ENCODE data around the gene CTBP2.

Gene CTBP2

DNA sequence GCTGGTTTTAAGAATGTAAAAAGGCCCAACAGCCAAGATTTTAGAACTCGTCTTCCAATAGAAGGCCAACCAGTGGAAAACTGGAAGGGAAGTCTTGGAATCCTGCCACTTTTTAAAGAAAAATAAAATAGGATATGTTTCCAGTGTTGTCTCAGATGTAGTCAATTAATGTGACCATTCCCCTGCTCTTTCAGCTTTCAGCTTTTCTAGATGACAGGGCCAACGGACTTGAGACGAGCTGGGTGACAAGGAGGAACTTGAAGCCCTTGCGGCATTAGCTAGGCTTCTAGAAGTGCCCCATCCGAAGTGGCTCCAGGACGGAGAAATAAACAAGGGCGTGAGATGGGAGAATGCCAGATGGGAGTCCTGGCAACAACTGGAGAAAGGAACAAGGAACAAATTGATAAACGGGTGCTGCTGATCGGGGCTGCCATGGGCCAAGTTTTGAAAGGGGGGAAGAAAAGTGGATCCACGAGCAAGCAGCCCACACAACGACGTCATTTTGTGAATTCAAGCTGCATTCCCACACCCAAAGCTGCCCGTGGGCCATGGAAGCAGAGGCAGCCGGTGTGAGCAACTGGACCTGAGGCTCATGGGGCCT, 42.3 kb downstream of the CTBP2 start:
- no peaks in the 10 kb centered on the region for H3K36me3 ChIP-seq (ENCODE audit: control insufficient read depth in 1 of 2, insufficient read depth in 2 of 2, low read length in 2 of 2)
- peaks cover 10 to 53% of the 10 kb centered on the region in 2 donors for H3K4me1 ChIP-seq (ENCODE audit: control insufficient read depth in 1 of 2, insufficient read depth in 2 of 2, low read length in 2 of 2)
- H3K27ac ChIP-seq (ENCODE audit: low read length): peak overlapping the region; percentile 7
- H3K27me3 ChIP-seq (ENCODE audit: low read depth, low read length): no peaks in the 10 kb centered on the region
- H3K4me3 ChIP-seq (ENCODE audit: low read depth in 1 of 2, low read length in 2 of 2): peak overlapping the region in 1 of 2 donors; percentile 9
- H3K9me3 ChIP-seq (ENCODE audit: control insufficient read depth in 1 of 2, low read length in 2 of 2): no peaks in the 10 kb centered on the region

DNA sequence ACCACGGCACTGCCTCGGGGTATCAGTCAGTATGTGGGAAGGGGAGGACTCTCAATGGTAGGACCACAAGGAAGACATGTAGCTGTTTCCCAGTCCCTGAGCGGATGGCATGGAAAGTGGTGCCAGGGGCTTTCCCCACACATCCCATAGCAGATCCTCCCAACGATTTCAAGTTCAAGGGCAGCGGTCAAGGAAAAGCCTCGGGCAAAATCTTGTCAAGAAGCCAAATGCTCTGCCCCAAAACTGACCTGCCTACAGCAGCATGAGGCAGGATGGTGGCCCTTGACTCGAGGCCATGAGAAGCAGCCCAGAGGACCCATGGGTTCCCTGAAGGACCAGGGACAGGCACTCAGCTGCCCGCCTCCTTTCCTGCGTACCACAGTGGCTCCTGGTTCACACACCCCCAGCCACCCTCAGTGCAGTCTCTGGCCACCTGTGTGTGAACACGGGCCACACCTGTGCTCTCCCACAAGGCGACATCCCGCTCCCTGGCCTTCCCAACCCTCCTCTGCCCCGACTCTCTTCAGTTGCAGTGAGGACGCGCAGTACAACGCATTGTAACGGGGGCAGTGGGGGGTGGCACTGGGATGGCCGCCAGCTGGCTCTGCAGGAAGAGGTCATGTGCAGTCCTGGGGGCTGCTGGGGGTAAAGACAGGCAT, 43.6 kb downstream of the CTBP2 start:
- no peak overlapping the region for H3K4me3 ChIP-seq (ENCODE audit: low read depth in 1 of 2, low read length in 2 of 2)
- H3K27me3 ChIP-seq (ENCODE audit: low read depth, low read length): no peaks in the 10 kb centered on the region
- H3K9me3 ChIP-seq (ENCODE audit: control insufficient read depth in 1 of 2, low read length in 2 of 2): no peaks in the 10 kb centered on the region
- H3K4me1 ChIP-seq (ENCODE audit: control insufficient read depth in 1 of 2, insufficient read depth in 2 of 2, low read length in 2 of 2): peaks cover 6 to 51% of the 10 kb centered on the region in 2 donors
- no peak overlapping the region for H3K27ac ChIP-seq (ENCODE audit: low read length)
- no peaks in the 10 kb centered on the region for H3K36me3 ChIP-seq (ENCODE audit: control insufficient read depth in 1 of 2, insufficient read depth in 2 of 2, low read length in 2 of 2)

DNA sequence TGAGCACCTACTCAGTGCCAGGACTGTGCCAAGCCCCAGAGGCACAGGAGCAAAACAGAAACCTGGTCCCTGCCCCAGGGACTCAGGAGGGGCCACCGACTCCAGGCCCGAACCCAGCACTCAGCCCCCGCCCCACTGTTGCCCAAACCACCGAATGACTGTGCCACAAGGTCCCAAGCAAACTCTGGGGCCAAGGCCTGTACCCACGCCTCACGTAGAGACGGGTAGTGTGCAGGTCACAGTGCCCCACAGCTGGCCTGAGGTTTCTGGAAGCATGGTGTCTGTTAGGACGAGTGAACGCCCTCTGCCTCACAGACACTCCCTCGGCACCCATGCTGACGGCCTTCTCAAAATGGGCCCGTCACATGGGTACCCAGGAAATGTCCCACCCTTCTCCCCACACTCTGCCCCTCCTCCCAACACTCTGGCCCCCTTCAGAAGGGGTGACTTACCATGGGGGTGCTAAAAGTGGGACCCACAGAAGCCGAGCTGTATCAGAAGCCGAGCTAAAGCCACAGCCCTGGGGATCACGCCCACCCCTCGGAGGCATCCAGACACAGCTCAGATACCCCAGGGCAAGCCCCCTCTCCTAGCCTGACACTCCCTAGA, 44.2 kb downstream of the CTBP2 start:
- no peak overlapping the region for H3K4me3 ChIP-seq (ENCODE audit: low read depth in 1 of 2, low read length in 2 of 2)

DNA sequence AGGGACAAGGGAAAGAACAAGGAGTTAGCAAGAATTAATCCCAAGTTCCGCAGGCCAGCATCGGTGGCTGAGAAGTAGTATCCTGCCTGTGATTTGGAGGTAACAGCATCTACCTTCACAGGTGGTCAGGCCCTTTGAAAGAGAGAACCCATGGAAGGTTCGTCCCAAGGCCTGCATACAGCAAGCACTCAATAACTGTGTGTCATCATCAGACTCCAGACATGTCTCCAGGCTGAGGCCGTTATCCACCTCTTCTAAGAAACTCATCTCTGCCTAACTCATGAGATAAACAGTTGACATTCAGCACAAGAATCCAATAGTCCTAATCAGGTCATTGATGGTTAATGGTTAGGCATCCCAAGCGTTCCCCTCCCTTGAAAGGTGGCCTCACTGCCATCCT, 45.0 kb downstream of the CTBP2 start:
- no peak overlapping the region for H3K4me3 ChIP-seq (ENCODE audit: low read depth in 1 of 2, low read length in 2 of 2)
- no peaks in the 10 kb centered on the region for H3K36me3 ChIP-seq (ENCODE audit: control insufficient read depth in 1 of 2, insufficient read depth in 2 of 2, low read length in 2 of 2)
- no peaks in the 10 kb centered on the region for H3K27me3 ChIP-seq (ENCODE audit: low read depth, low read length)
- no peaks in the 10 kb centered on the region for H3K9me3 ChIP-seq (ENCODE audit: control insufficient read depth in 1 of 2, low read length in 2 of 2)
- H3K4me1 ChIP-seq (ENCODE audit: control insufficient read depth in 1 of 2, insufficient read depth in 2 of 2, low read length in 2 of 2): peaks cover 6 to 42% of the 10 kb centered on the region in 2 donors
- H3K27ac ChIP-seq (ENCODE audit: low read length): no peak overlapping the region

More for the DNA sequence above, 44.2 kb downstream of the CTBP2 start:
- Histone ChIP-seq H3K4me1 (ENCODE audit: control insufficient read depth in 1 of 2, insufficient read depth in 2 of 2, low read length in 2 of 2) (peaks cover 6 to 49% of the 10 kb centered on the region in 2 donors), H3K27me3 (ENCODE audit: low read depth, low read length) (no peaks in the 10 kb centered on the region), H3K36me3 (ENCODE audit: control insufficient read depth in 1 of 2, insufficient read depth in 2 of 2, low read length in 2 of 2) (no peaks in the 10 kb centered on the region), H3K27ac (ENCODE audit: low read length) (no peak overlapping the region), H3K9me3 (ENCODE audit: control insufficient read depth in 1 of 2, low read length in 2 of 2) (no peaks in the 10 kb centered on the region)

DNA sequence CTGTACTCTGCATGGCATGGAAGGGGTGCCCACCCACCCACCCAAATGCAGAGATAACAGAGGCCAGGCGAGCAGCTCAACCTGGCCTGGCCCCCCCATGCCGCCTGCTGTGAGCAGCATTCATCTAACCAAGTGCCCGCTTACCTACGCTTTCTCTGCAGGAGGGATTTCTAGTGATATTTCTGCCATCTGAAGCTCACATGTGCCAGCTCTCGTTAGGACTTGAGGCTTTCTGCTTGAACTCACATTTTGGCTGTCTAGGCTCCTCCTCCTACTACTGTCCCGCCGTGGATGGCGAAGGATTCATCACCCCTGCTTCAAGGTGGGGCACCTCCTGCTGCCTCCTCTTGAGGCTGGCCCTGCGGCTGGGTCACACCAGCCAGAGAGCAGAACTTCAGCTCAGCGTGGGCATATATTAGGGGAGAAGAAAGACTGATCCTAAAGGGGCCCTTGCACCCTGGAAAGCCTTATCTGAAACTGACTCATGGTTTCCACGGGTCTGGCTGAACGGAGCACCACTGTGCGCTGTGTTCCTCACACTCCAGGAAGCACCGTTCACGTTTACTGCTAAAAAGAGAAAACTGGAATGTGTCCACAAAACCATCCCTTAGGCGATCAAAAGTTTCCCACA, 45.5 kb downstream of the CTBP2 start:
- Histone ChIP-seq H3K27ac (ENCODE audit: low read length) (no peak overlapping the region), H3K36me3 (ENCODE audit: control insufficient read depth in 1 of 2, insufficient read depth in 2 of 2, low read length in 2 of 2) (peaks cover 0 to 2% of the 10 kb centered on the region in 2 donors), H3K27me3 (ENCODE audit: low read depth, low read length) (no peaks in the 10 kb centered on the region), H3K4me1 (ENCODE audit: control insufficient read depth in 1 of 2, insufficient read depth in 2 of 2, low read length in 2 of 2) (peaks cover 6 to 36% of the 10 kb centered on the region in 2 donors), H3K9me3 (ENCODE audit: control insufficient read depth in 1 of 2, low read length in 2 of 2) (no peaks in the 10 kb centered on the region), H3K4me3 (ENCODE audit: low read depth in 1 of 2, low read length in 2 of 2) (no peak overlapping the region)

DNA sequence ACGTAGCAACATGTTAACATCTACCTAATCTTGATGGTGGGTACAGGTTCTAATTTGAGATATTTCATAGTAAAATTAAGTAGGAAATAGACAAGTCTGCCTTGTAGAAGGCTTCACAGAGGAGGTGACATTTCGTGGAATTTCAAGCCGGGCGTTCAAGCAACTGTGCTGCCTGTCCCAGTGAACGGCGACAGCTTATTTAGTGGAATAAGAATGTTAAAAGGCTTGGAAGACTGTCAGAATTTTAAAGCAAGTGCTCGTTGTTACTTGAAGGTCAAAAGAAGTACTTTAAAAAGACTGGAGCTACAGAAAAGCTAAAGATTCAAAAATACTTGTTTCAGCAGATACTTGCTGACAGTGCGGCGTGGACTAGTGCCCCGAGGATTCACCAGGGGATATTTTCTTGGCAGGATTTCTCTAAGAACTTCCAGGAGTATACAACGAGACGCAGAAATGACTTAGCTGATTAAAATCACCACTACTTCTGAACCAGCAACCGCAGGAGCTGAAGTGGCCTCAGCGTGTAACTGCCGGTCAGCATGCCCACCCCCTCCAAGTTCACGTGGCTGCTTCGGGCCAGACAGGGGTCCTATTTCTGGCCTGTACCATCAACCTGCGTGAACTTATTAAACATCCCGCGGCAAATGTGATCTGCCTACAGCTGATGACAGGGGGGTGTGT, 46.5 kb downstream of the CTBP2 start:
- Histone ChIP-seq H3K36me3 (ENCODE audit: control insufficient read depth in 1 of 2, insufficient read depth in 2 of 2, low read length in 2 of 2) (peaks cover 9 to 12% of the 10 kb centered on the region in 2 donors), H3K27ac (ENCODE audit: low read length) (peak overlapping the region; percentile 32), H3K4me1 (ENCODE audit: control insufficient read depth in 1 of 2, insufficient read depth in 2 of 2, low read length in 2 of 2) (peaks cover 2 to 26% of the 10 kb centered on the region in 2 donors), H3K27me3 (ENCODE audit: low read depth, low read length) (no peaks in the 10 kb centered on the region), H3K4me3 (ENCODE audit: low read depth in 1 of 2, low read length in 2 of 2) (peak overlapping the region in 1 of 2 donors; percentile 29), H3K9me3 (ENCODE audit: control insufficient read depth in 1 of 2, low read length in 2 of 2) (no peaks in the 10 kb centered on the region)

DNA sequence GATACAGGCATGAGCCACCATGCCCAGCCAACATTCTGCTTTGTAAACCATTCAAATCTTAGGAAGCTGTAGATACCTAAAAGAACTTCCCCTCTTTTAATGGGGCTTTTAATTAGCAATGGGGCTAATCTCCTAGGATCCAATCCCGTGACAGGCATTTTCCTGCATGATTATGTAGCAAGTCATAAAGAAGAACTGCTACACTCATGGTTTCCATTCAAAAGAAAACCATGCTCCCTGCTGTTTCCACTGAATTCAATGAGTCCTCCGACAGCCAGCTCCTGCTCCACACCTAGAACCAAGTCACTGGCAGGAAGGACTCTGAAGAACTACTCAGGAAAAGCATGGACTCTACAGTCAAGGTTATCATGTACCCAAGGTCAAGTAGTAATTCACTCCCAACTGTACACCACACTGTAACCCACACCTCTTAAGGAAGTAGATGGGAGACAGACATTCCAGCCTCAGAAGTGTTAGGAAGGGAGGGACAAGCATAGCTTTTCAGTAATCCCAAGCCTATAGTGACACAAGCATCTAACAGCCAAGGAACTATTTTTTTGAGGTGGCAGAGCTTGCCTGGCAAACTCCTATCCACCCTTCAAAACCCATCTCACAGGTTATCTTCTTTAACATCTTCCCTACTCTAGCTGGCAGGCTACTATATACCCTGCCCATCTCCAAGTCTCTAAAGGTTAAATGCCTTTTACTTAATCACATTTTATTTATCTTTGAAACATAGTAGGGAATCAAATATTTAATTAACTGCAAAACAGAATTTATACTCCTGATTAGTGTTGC, 47.5 kb downstream of the CTBP2 start:
- no peaks in the 10 kb centered on the region for H3K27me3 ChIP-seq (ENCODE audit: low read depth, low read length)
- no peak overlapping the region for H3K4me3 ChIP-seq (ENCODE audit: low read depth in 1 of 2, low read length in 2 of 2)
- peaks cover 0 to 19% of the 10 kb centered on the region in 2 donors for H3K4me1 ChIP-seq (ENCODE audit: control insufficient read depth in 1 of 2, insufficient read depth in 2 of 2, low read length in 2 of 2)
- H3K9me3 ChIP-seq (ENCODE audit: control insufficient read depth in 1 of 2, low read length in 2 of 2): peaks cover 4 to 5% of the 10 kb centered on the region in 2 donors
- peak overlapping the region; percentile 32 for H3K27ac ChIP-seq (ENCODE audit: low read length)
- H3K36me3 ChIP-seq (ENCODE audit: control insufficient read depth in 1 of 2, insufficient read depth in 2 of 2, low read length in 2 of 2): peaks cover 16 to 20% of the 10 kb centered on the region in 2 donors

DNA sequence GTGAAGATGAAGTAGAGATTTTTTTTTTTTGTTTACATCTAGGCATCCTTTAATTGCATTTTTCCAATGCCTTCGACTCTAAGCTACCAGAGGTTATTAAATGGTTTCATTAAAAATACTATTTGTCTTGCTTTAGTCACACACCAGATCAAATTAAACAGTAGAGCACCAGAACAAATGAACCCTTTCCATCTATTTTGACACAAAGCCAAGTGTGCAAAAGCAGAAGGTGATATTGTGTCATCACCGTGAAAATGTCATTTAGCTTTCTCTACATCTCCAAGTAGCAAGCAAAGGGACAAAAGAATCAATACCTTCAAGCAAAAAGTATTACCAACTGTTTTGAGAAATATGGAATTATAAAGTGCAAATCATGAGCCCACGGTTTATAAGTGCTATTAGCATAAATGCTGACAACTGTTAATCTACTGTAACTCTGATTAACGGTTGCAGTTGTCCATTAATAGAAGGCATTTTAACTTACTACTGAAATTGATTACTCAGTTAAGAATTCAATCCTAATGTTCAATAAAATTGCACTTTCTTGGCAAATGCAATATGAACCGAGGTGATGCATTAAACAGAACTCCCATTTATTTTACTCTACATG, 49.1 kb downstream of the CTBP2 start:
- Histone ChIP-seq H3K4me3 (ENCODE audit: low read depth in 1 of 2, low read length in 2 of 2) (no peak overlapping the region), H3K4me1 (ENCODE audit: control insufficient read depth in 1 of 2, insufficient read depth in 2 of 2, low read length in 2 of 2) (peaks cover 0 to 14% of the 10 kb centered on the region in 2 donors), H3K27ac (ENCODE audit: low read length) (no peak overlapping the region), H3K9me3 (ENCODE audit: control insufficient read depth in 1 of 2, low read length in 2 of 2) (peaks cover 4 to 6% of the 10 kb centered on the region in 2 donors), H3K36me3 (ENCODE audit: control insufficient read depth in 1 of 2, insufficient read depth in 2 of 2, low read length in 2 of 2) (peaks cover 16 to 28% of the 10 kb centered on the region in 2 donors), H3K27me3 (ENCODE audit: low read depth, low read length) (no peaks in the 10 kb centered on the region)

DNA sequence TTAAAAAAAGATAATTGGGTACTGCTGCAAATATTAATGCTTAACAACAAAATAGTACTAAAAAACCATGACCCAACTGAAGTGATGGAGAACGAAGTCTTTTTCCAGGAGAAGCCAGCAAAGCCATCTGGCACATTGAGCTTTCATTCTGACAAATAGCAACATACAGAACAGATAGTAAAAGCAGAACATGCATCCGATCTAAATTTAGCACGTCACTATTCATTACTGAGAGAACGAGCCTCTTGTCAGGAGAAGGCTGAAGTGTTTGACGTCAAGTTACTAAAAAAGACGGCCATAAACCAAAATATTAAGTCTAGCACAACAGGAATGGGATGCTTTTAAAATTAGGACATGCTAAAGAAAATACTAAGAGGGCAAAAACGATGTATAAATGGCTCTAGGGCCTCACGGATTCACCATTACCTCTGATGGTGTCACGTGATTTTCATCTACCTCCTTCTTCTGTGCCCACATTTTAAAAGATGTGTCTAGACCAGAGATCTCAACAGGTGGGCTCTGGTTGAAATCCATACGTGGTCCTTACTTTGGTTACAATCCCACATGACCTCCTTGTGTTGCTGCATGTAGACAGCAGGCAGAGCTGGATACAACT, 52.3 kb downstream of the CTBP2 start:
- no peak overlapping the region for H3K4me3 ChIP-seq (ENCODE audit: low read depth in 1 of 2, low read length in 2 of 2)
- peaks cover 4 to 6% of the 10 kb centered on the region in 2 donors for H3K9me3 ChIP-seq (ENCODE audit: control insufficient read depth in 1 of 2, low read length in 2 of 2)
- peaks cover 0 to 32% of the 10 kb centered on the region in 2 donors for H3K4me1 ChIP-seq (ENCODE audit: control insufficient read depth in 1 of 2, insufficient read depth in 2 of 2, low read length in 2 of 2)
- peaks cover 19 to 31% of the 10 kb centered on the region in 2 donors for H3K36me3 ChIP-seq (ENCODE audit: control insufficient read depth in 1 of 2, insufficient read depth in 2 of 2, low read length in 2 of 2)
- H3K27ac ChIP-seq (ENCODE audit: low read length): no peak overlapping the region
- H3K27me3 ChIP-seq (ENCODE audit: low read depth, low read length): no peaks in the 10 kb centered on the region

Data from muscle layer of duodenum (tissue), 2 donors.